Measurements from ENCODE around the gene ANGPTL4. TPM values are rescaled to one million over a fixed set of nuclear protein-coding genes. Genes with fewer than 3 reads are reported as not detected.

ANGPTL4 gene
- total RNA-seq, 2 donors from 2014 or later, result 10.4 to 95.3 TPM

Small RNA genes within 50 kb of the gene (microRNA-seq; reads per million reads assigned to microRNA genes)
- gene MIR4999 (ENCODE audit: borderline microRNAs expressed in 2 of 2), result 6.8 to 9.7 reads per million in 2 donors

Other genes with a start within 250 kb of the ANGPTL4 start
- not detected for gene FBN3, start 214.6 kb upstream of the ANGPTL4 start, total RNA-seq
- 10 to 100 TPM; 23.2 to 28.8 TPM for gene CERS4, start 154.8 kb upstream of the ANGPTL4 start, total RNA-seq
- 10 to 100 TPM; 29.2 to 31.6 TPM for gene CD320, start 55.8 kb upstream of the ANGPTL4 start, total RNA-seq
- 10 to 100 TPM; 29.8 to 31.2 TPM for gene NDUFA7, start 42.8 kb upstream of the ANGPTL4 start, total RNA-seq
- gene RPS28, start 42.7 kb upstream of the ANGPTL4 start, total RNA-seq, result 100 to 1,000 TPM; 798 to 911 TPM
- gene KANK3, start 20.9 kb upstream of the ANGPTL4 start, total RNA-seq, result 10 to 100 TPM; 11.0 to 22.5 TPM
- 10 to 100 TPM; 83.1 to 86.9 TPM for gene RAB11B, start 26.2 kb downstream of the ANGPTL4 start, total RNA-seq
- gene MARCHF2, start 49.1 kb downstream of the ANGPTL4 start, total RNA-seq, result 10 to 100 TPM; 50.3 to 57.6 TPM
- gene HNRNPM, start 80.8 kb downstream of the ANGPTL4 start, total RNA-seq, result 100 to 1,000 TPM; 118 to 119 TPM
- gene PRAM1, start 138.5 kb downstream of the ANGPTL4 start, total RNA-seq, result 1 to 10 TPM; 1.5 to 2.6 TPM
- 10 to 100 TPM; 15.9 to 16.0 TPM for gene ZNF414, start 150.0 kb downstream of the ANGPTL4 start, total RNA-seq
- 10 to 100 TPM; 19.1 to 37.3 TPM for gene MYO1F, start 213.3 kb downstream of the ANGPTL4 start, total RNA-seq
- 10 to 100 TPM; 27.2 to 43.3 TPM for gene ADAMTS10, start 246.6 kb downstream of the ANGPTL4 start, total RNA-seq